ENCODE measurements around the gene ODAD4. TPM values are rescaled to one million over a fixed set of nuclear protein-coding genes. Genes with fewer than 3 reads are reported as not detected.

The ODAD4 gene
- total RNA-seq, 3 donors from 2014 or later (not counting 1 experiment from before 2014, with no cell fraction given), result 0.70 to 2.9 (median 0.95) TPM

DNA sequence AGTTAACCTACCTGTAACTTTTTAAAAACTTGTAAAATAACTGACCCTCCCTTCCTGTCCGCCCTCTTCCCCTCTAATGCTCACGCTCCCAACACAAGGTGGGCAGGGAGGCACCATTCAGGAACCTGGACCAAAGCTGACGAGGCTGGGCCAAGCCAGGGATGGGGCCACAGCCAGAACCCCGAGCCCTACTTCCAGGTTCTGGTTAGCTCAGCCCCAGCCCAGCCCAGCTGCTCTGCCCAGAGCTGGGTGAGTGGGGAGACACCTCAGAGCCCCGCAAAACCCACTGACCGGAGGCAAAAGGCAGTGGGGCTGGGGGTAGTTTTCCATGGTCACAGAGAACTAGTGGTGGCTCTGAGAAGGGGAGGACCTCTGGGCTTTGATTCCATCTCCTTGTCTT lies 43.6 kb downstream of the ODAD4 start:
- peak overlapping the region; percentile 28 for H3K4me3 Mint-ChIP-seq
- Histone ChIP-seq H3K4me3 (ENCODE audit: low read length) (no peak overlapping the region), H3K4me1 (ENCODE audit: control insufficient read depth, insufficient read depth, low read length) (peaks cover 28% of the 10 kb centered on the region), H3K27me3 (ENCODE audit: control insufficient read depth, insufficient read depth, low read length) (no peaks in the 10 kb centered on the region), H3K27ac (ENCODE audit: low read length) (peak overlapping the region; percentile 77), H3K36me3 (ENCODE audit: control insufficient read depth, insufficient read depth, low read length) (peaks cover 63% of the 10 kb centered on the region), H3K9me3 (ENCODE audit: control insufficient read depth, insufficient read depth, low read length) (no peaks in the 10 kb centered on the region)
- no peaks in the 10 kb centered on the region for H3K27me3 Mint-ChIP-seq (ENCODE audit: low read depth in 2 of 2)
- peak overlapping the region; percentile 87 to 88 for H3K27ac Mint-ChIP-seq
- intact Hi-C loops (cut with micrococcal nuclease), result no loop called here
- no peak for DNase-seq
- no peak for ATAC-seq
- H3K4me1 Mint-ChIP-seq, result peaks cover 19 to 33% of the 10 kb centered on the region in 2 donors
- H3K9me3 Mint-ChIP-seq, result no peaks in the 10 kb centered on the region
- TF ChIP-seq, protein P1, sequence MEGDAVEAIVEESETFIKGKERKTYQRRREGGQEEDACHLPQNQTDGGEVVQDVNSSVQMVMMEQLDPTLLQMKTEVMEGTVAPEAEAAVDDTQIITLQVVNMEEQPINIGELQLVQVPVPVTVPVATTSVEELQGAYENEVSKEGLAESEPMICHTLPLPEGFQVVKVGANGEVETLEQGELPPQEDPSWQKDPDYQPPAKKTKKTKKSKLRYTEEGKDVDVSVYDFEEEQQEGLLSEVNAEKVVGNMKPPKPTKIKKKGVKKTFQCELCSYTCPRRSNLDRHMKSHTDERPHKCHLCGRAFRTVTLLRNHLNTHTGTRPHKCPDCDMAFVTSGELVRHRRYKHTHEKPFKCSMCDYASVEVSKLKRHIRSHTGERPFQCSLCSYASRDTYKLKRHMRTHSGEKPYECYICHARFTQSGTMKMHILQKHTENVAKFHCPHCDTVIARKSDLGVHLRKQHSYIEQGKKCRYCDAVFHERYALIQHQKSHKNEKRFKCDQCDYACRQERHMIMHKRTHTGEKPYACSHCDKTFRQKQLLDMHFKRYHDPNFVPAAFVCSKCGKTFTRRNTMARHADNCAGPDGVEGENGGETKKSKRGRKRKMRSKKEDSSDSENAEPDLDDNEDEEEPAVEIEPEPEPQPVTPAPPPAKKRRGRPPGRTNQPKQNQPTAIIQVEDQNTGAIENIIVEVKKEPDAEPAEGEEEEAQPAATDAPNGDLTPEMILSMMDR (IDR thresholded peaks at IDR 0.05), result no peak
- no peaks in the 10 kb centered on the region for H3K36me3 Mint-ChIP-seq
- 79% methylated on average over 6 of the region's 6 CpGs for WGBS (ENCODE audit: insufficient coverage)

DNA sequence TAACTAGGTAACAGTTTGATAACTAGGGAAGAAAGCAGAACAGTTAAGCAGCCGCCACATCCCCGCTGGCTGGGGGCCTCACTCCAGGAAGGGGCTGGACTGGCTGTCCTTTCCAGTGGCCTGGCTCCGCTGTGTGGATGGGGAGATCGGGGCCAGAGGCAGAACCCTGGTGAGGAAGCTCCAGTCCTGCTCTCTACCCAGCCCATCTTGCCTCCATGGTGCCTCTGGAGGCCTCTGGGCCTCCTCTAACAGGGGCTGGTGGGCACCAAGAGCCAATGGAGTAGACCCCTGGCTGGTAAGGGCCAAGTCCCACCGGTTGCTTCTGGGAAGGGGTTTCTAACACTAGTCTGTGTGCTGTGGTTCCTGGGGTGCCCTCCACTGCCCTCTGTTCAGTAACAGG lies 44.2 kb downstream of the ODAD4 start:
- H3K27ac ChIP-seq (ENCODE audit: low read length), result no peak overlapping the region
- Mint-ChIP-seq H3K27me3 (ENCODE audit: low read depth in 2 of 2) (no peaks in the 10 kb centered on the region), H3K4me1 (peaks cover 19 to 30% of the 10 kb centered on the region in 2 donors), H3K36me3 (no peaks in the 10 kb centered on the region), H3K27ac (peak overlapping the region; percentile 87 to 88), H3K4me3 (no peak overlapping the region), H3K9me3 (no peaks in the 10 kb centered on the region)
- ATAC-seq (no peak), DNase-seq (no peak)
- TF ChIP-seq, protein P1 (IDR thresholded peaks at IDR 0.05), result no peak
- intact Hi-C loops (cut with micrococcal nuclease), result no loop called here
- H3K36me3 ChIP-seq (ENCODE audit: control insufficient read depth, insufficient read depth, low read length), result peaks cover 63% of the 10 kb centered on the region
- no peaks in the 10 kb centered on the region for H3K9me3 ChIP-seq (ENCODE audit: control insufficient read depth, insufficient read depth, low read length)
- 98% methylated on average over 5 of the region's 5 CpGs for WGBS (ENCODE audit: insufficient coverage)
- H3K27me3 ChIP-seq (ENCODE audit: control insufficient read depth, insufficient read depth, low read length), result no peaks in the 10 kb centered on the region
- H3K4me1 ChIP-seq (ENCODE audit: control insufficient read depth, insufficient read depth, low read length), result peaks cover 28% of the 10 kb centered on the region
- no peak overlapping the region for H3K4me3 ChIP-seq (ENCODE audit: low read length)

- H3K9me3 ChIP-seq (ENCODE audit: control insufficient read depth, insufficient read depth, low read length), result no peaks in the 10 kb centered on the region
- peaks cover 66% of the 10 kb centered on the region for H3K36me3 ChIP-seq (ENCODE audit: control insufficient read depth, insufficient read depth, low read length)
- peaks cover 28% of the 10 kb centered on the region for H3K4me1 ChIP-seq (ENCODE audit: control insufficient read depth, insufficient read depth, low read length)
- no peak overlapping the region for H3K27ac ChIP-seq (ENCODE audit: low read length)
- no peaks in the 10 kb centered on the region for H3K27me3 Mint-ChIP-seq (ENCODE audit: low read depth in 2 of 2)
- H3K4me3 ChIP-seq (ENCODE audit: low read length), result no peak overlapping the region
- WGBS (ENCODE audit: insufficient coverage), result 96% methylated on average over 9 of the region's 9 CpGs
- H3K4me1 Mint-ChIP-seq, result peaks cover 19 to 27% of the 10 kb centered on the region in 2 donors
- no peaks in the 10 kb centered on the region for H3K27me3 ChIP-seq (ENCODE audit: control insufficient read depth, insufficient read depth, low read length)
- H3K36me3 Mint-ChIP-seq, result no peaks in the 10 kb centered on the region
- TF ChIP-seq, protein P1 (IDR thresholded peaks at IDR 0.05), result no peak
- DNase-seq, result no peak
- H3K4me3 Mint-ChIP-seq, result no peak overlapping the region
- intact Hi-C loops (cut with micrococcal nuclease), result no loop called here
- no peaks in the 10 kb centered on the region for H3K9me3 Mint-ChIP-seq
- no peak overlapping the region for H3K27ac Mint-ChIP-seq
- ATAC-seq, result no peak
Observed at GRCh38 chr17:41975099-41976083, 45.0 kb downstream of the ODAD4 start.

Data from natural killer cell (primary cell).